Fibroblast of skin of abdomen (primary cell): ENCODE results near the gene WSB1.

Experiments
- DNase-seq: peaks from one replicate; pipeline ENCODE4 v3.0.0-alpha.2; 2013

The WSB1 gene

GRCh38 chr17:27362503-27362902, 68.6 kb downstream of the WSB1 start:
- DNase-seq, result no peak

- DNase-seq, result no peak
Measured at GRCh38 chr17:27362909-27363308, 69.0 kb downstream of the WSB1 start.

- no peak for DNase-seq
Measured at GRCh38 chr17:27363326-27363725, 69.4 kb downstream of the WSB1 start.
